ENCODE results near the gene ACOT12. TPM values are rescaled to one million over a fixed set of nuclear protein-coding genes. Genes with fewer than 3 reads are reported as not detected.

The ACOT12 gene
- 0.72 TPM for polyA plus RNA-seq
- long read RNA-seq, donor 1, result 0 reads
- long read RNA-seq, donor 2, result 0 reads
- long read RNA-seq, donor 3, result 0 reads
- long read RNA-seq, donor 4, result 0 reads
- long read RNA-seq, donor 5, result 0 reads
- long read RNA-seq, donor 6, result 0 reads
- long read RNA-seq, donor 7, result 0 reads
- long read RNA-seq, donor 8, result 0 reads
- long read RNA-seq, donor 9, result 0 reads
- long read RNA-seq, donor 10, result 0 reads
- long read RNA-seq, donor 11, result 0 reads

DNA sequence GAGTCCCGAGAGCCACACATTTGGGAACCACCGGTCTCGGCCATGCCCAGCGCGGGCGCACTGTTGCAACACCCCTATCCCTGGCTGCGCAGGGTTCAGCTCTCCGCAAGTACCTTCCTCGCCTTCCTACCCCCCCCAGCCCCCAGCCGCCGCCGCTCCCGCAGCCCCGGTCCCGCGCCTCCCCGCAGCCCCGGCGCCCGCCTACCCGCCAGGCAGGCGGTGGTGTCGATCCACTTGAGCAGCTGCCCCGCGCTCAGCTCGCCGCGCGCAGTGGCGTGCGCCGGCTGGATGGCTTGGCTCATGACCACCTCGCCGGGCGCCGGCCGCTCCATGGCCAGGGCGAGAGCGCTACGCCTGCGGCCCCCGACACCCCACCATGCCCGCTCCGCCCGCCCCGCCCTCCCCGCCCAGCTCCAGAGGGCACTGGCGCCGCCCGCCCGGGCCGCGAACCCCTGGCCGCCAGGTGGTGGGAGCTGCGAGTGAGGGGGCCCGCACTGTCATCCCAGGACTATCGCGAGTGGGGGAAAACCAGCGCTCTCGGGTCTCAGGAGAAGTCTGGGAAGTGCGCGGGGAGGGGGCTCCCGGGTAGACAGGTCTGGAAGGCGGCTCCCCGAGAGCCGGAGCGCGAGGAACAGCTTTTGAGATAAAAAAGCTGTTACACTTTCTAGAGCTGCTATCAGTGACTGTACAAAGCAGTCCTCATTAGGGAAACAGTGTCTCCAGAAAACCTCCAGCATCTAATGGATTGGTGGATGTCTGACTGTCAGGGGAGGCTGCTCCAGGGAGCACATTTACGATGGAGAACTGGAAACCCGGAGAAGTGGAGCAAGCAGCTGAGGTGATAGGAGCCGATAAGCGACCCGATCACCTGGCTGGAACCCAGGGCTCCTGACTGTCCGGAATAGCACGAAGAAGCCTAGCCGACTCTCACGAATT is at the start of gene ACOT12:
TSS of gene ACOT12 (minus strand) at position 352 of the 936 bp plus-strand sequence. CDS start at position 332, 20 bp downstream.
- peak within 1 kb of the TSS; percentile 27 for H3K4me3 ChIP-seq (ENCODE audit: low read length)
- H3K36me3 ChIP-seq (ENCODE audit: control insufficient read depth, insufficient read depth, low read length), result no peaks in the 10 kb centered on the region
- no peaks in the 10 kb centered on the region for H3K4me1 ChIP-seq (ENCODE audit: control insufficient read depth, insufficient read depth, low read length)
- H3K27me3 ChIP-seq (ENCODE audit: control insufficient read depth, insufficient read depth, low read length), result peaks cover 23% of the 10 kb centered on the region
- 10% methylated on average over 4 of the region's 77 CpGs for WGBS (ENCODE audit: insufficient coverage, low lambda C conversion rate)
- no peaks in the 10 kb centered on the region for H3K9me3 ChIP-seq (ENCODE audit: control insufficient read depth, low read depth, low read length)
- no peak within 1 kb of the TSS for H3K27ac ChIP-seq (ENCODE audit: low read length)
- peak; percentile 11 to 50 for DNase-seq

DNA sequence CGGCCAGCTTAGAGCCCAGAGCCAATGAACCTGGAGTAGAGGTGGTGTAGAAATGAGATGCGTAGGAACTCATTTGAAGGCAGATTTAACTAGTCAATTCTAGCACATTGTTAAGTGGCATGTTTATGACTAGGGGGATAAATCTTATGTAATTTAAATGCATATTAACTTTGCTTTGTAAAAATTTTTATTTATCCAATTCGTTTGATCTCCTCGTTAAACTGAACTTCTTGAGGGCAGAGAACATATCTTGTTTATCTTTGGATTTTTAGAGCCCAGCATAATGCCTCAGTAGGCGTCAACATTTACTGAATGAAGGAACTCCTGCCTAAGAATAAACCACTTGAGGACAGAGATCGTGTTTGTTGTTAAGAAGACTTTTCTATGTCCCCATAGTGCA is 41.1 kb upstream of the ACOT12 start:
- WGBS (ENCODE audit: insufficient coverage, low lambda C conversion rate), result 43% methylated on average over 3 of the region's 6 CpGs
- DNase-seq, result no peak
- H3K9me3 ChIP-seq (ENCODE audit: control insufficient read depth, low read depth, low read length), result no peaks in the 10 kb centered on the region
- H3K27ac ChIP-seq (ENCODE audit: low read length), result no peak overlapping the region
- H3K27me3 ChIP-seq (ENCODE audit: control insufficient read depth, insufficient read depth, low read length), result no peaks in the 10 kb centered on the region
- H3K36me3 ChIP-seq (ENCODE audit: control insufficient read depth, insufficient read depth, low read length), result no peaks in the 10 kb centered on the region
- H3K4me1 ChIP-seq (ENCODE audit: control insufficient read depth, insufficient read depth, low read length), result no peaks in the 10 kb centered on the region
- no peak overlapping the region for H3K4me3 ChIP-seq (ENCODE audit: low read length)

DNA sequence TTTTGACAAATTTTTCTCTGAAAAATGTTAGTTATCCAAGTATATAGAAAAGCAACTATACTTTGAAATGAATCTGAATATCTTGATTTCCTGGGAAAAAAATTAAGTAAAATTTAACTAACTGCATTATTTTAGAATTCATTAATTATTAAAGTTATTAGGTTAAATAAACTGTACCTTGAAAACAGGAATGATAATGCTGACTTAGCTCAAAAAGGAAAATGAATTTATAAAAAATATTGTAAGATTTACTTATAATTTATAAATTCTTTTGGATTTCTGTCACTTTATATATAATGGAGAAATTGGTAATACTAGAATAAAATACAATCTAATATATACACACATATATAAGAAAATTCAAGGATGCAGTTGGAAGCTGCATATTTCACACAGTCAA is 36.1 kb upstream of the ACOT12 start:
- Histone ChIP-seq H3K4me1 (ENCODE audit: control insufficient read depth, insufficient read depth, low read length) (no peaks in the 10 kb centered on the region), H3K27me3 (ENCODE audit: control insufficient read depth, insufficient read depth, low read length) (no peaks in the 10 kb centered on the region), H3K9me3 (ENCODE audit: control insufficient read depth, low read depth, low read length) (no peaks in the 10 kb centered on the region), H3K27ac (ENCODE audit: low read length) (no peak overlapping the region), H3K36me3 (ENCODE audit: control insufficient read depth, insufficient read depth, low read length) (no peaks in the 10 kb centered on the region), H3K4me3 (ENCODE audit: low read length) (no peak overlapping the region)
- DNase-seq, result no peak

DNA sequence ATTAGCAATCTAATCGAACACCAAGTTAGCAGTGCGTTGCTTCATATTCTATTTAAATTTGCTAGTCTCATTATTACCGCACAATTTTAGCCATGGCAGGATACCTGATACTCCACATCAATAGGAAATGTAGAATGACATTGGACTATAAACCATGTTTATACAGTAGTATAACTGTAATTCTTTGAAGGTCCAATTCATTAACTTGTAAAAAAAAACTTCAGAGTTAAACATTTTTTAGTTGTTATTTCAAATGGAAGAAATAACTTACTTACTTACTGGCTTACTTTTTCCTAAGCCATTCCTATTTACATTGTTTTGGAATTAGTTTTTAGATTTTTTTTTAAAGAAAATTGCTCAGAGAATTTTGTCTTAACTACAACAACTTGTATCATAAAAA is 35.4 kb upstream of the ACOT12 start:
- Histone ChIP-seq H3K36me3 (ENCODE audit: control insufficient read depth, insufficient read depth, low read length) (no peaks in the 10 kb centered on the region), H3K27me3 (ENCODE audit: control insufficient read depth, insufficient read depth, low read length) (no peaks in the 10 kb centered on the region), H3K4me1 (ENCODE audit: control insufficient read depth, insufficient read depth, low read length) (no peaks in the 10 kb centered on the region), H3K27ac (ENCODE audit: low read length) (no peak overlapping the region), H3K4me3 (ENCODE audit: low read length) (no peak overlapping the region), H3K9me3 (ENCODE audit: control insufficient read depth, low read depth, low read length) (no peaks in the 10 kb centered on the region)
- DNase-seq, result no peak
- 60% methylated on average over 1 of the region's 3 CpGs for WGBS (ENCODE audit: insufficient coverage, low lambda C conversion rate)

DNA sequence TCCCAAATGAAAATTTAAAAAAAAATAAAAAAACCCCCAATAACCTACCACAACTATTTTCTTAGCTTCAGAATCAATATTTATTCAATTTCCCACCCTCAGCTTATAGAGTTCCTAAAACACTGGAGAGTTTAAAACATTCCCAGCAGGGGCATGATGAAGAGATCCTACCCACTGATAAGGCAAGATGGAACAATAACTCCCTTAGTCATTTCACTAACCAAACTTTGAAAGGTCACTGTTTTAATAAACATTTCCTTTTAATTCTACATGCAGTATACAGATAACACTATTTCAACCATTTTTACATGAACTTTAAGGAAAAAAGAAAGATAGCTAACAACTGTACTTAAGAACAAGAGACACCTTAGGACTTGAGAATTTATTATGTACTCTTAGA is 34.9 kb upstream of the ACOT12 start:
- Histone ChIP-seq H3K27me3 (ENCODE audit: control insufficient read depth, insufficient read depth, low read length) (no peaks in the 10 kb centered on the region), H3K9me3 (ENCODE audit: control insufficient read depth, low read depth, low read length) (no peaks in the 10 kb centered on the region), H3K4me1 (ENCODE audit: control insufficient read depth, insufficient read depth, low read length) (no peaks in the 10 kb centered on the region), H3K4me3 (ENCODE audit: low read length) (no peak overlapping the region), H3K36me3 (ENCODE audit: control insufficient read depth, insufficient read depth, low read length) (no peaks in the 10 kb centered on the region), H3K27ac (ENCODE audit: low read length) (no peak overlapping the region)
- no peak for DNase-seq

DNA sequence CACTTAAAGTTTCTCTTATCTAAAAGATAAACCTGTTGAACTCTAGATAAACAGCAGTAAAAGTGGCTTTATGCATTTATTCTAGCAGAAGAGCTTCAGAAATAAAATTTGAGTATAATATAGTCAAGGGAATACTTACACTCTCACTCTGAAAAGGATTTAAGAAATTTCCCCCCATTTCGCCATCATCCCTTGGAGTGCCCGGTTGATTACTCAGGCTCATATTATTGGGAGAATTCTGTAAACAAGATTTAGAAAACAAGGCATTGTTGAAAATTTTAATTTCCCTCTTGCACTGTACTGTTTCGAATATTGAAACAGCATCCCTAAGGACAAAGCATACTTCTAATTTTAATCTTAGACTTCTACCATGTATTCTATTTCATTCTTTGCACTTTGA is 34.5 kb upstream of the ACOT12 start:
- Histone ChIP-seq H3K27ac (ENCODE audit: low read length) (no peak overlapping the region), H3K4me3 (ENCODE audit: low read length) (no peak overlapping the region), H3K4me1 (ENCODE audit: control insufficient read depth, insufficient read depth, low read length) (no peaks in the 10 kb centered on the region), H3K9me3 (ENCODE audit: control insufficient read depth, low read depth, low read length) (no peaks in the 10 kb centered on the region), H3K36me3 (ENCODE audit: control insufficient read depth, insufficient read depth, low read length) (no peaks in the 10 kb centered on the region), H3K27me3 (ENCODE audit: control insufficient read depth, insufficient read depth, low read length) (no peaks in the 10 kb centered on the region)
- 78% methylated on average over 3 of the region's 3 CpGs for WGBS (ENCODE audit: insufficient coverage, low lambda C conversion rate)
- DNase-seq, result no peak

DNA sequence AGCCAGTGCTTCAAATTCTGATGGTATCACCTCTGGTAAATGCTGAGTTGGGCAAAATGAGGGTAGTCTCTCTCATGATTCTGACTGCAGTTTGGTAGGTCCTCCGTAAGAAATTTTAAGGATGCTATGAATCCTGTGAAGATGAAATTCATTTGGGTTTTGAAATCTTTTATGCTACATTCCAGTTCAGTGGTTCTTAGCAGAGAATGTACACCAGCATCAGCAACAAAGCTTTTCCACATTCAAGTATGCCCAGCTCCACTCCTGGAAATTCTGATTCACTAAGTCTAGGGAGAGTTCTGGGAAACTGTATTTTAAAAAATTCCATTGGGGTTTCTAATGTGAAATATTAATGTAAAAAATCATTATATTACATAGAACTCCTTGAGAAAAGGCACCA is 33.6 kb upstream of the ACOT12 start:
- no peaks in the 10 kb centered on the region for H3K4me1 ChIP-seq (ENCODE audit: control insufficient read depth, insufficient read depth, low read length)
- no peaks in the 10 kb centered on the region for H3K36me3 ChIP-seq (ENCODE audit: control insufficient read depth, insufficient read depth, low read length)
- H3K9me3 ChIP-seq (ENCODE audit: control insufficient read depth, low read depth, low read length), result no peaks in the 10 kb centered on the region
- H3K4me3 ChIP-seq (ENCODE audit: low read length), result no peak overlapping the region
- no peak overlapping the region for H3K27ac ChIP-seq (ENCODE audit: low read length)
- H3K27me3 ChIP-seq (ENCODE audit: control insufficient read depth, insufficient read depth, low read length), result no peaks in the 10 kb centered on the region
- WGBS (ENCODE audit: insufficient coverage, low lambda C conversion rate), result no CpG with 5 or more reads among the region's 1 CpG
- no peak for DNase-seq

DNA sequence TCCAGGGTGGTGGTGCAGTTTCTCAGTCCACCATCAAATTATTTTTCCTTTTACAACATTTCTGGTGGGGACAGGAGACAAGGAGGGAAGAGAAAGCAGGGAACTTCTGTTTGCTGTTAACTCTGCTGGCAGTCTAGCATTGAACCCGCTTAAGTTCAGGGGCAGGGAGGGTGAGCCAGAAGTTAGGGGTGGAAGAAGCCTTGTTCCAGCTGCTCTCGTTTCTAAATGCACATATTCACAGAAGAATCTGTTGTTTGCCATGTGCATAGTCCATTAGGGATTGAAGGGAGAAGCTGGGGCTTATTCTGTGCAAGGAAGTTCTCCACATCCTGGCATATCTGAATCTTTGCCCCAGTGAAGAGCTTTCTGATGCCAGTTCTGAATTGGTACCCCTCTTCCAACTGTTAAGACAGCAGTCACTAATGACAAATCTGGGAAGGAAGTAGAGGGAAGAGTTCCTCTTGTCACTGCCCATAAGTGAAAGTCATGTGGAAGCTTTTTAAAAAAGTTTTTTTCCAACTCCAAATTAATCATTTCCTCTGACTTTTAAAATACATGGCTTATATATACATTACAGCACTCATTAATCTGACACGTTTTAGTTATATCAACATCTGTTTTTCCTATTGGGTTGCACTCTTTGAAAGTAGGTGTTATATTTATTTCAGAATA is 32.6 kb upstream of the ACOT12 start:
- H3K9me3 ChIP-seq (ENCODE audit: control insufficient read depth, low read depth, low read length), result no peaks in the 10 kb centered on the region
- no peak for DNase-seq
- H3K4me1 ChIP-seq (ENCODE audit: control insufficient read depth, insufficient read depth, low read length), result no peaks in the 10 kb centered on the region
- no CpG with 5 or more reads among the region's 3 CpGs for whole genome bisulfite sequencing (ENCODE audit: insufficient coverage, low lambda C conversion rate)
- no peaks in the 10 kb centered on the region for H3K27me3 ChIP-seq (ENCODE audit: control insufficient read depth, insufficient read depth, low read length)
- no peak overlapping the region for H3K27ac ChIP-seq (ENCODE audit: low read length)
- H3K36me3 ChIP-seq (ENCODE audit: control insufficient read depth, insufficient read depth, low read length), result no peaks in the 10 kb centered on the region
- H3K4me3 ChIP-seq (ENCODE audit: low read length), result no peak overlapping the region

DNA sequence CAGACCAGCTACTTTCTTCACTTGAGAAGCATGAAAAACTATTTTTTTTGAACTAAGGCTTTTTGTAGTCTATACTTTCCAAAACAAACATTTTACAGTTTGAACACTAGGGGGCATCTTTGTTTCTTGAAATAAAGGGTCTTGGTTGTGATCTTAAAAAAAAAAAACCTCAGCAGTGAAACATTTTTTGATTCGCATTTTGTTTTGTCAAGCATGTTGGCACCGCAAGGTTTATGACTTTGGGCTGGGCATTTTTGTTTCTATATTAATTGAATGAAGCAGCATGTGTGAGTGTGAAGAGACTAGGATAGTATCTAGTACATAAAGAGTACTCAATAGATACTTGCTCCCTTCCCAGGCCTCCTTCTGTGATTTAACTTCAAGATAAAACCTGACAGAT is 31.6 kb upstream of the ACOT12 start:
- DNase-seq, result peak in 1 of 2 donors; percentile 8
- no peak overlapping the region for H3K27ac ChIP-seq (ENCODE audit: low read length)

DNA sequence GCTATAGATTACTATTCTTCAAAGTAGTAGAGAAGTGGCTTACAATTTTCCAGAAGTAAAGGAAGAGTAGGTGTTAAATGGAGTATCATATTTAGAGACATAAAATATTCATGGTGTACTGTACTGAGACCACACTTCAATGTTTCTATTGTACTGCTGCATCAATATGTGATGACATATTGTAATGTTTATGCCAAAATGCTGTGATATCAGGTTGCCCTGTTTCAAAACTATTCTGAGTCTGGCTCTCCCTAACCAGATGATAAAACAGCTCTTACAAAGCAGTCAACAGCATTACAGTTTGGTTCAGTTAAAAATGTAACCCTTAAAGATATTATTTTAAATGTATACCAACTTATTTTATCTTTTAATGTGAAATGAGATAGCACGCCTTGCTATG is 30.8 kb upstream of the ACOT12 start:
- DNase-seq, result no peak
- Histone ChIP-seq H3K4me3 (ENCODE audit: low read length) (no peak overlapping the region), H3K36me3 (ENCODE audit: control insufficient read depth, insufficient read depth, low read length) (no peaks in the 10 kb centered on the region), H3K9me3 (ENCODE audit: control insufficient read depth, low read depth, low read length) (no peaks in the 10 kb centered on the region), H3K27me3 (ENCODE audit: control insufficient read depth, insufficient read depth, low read length) (no peaks in the 10 kb centered on the region), H3K27ac (ENCODE audit: low read length) (no peak overlapping the region), H3K4me1 (ENCODE audit: control insufficient read depth, insufficient read depth, low read length) (no peaks in the 10 kb centered on the region)
- 100% methylated on average over 1 of the region's 1 CpG for WGBS (ENCODE audit: insufficient coverage, low lambda C conversion rate)

More for the DNA sequence above, 31.6 kb upstream of the ACOT12 start:
- Histone ChIP-seq H3K36me3 (ENCODE audit: control insufficient read depth, insufficient read depth, low read length) (no peaks in the 10 kb centered on the region), H3K4me1 (ENCODE audit: control insufficient read depth, insufficient read depth, low read length) (no peaks in the 10 kb centered on the region), H3K27me3 (ENCODE audit: control insufficient read depth, insufficient read depth, low read length) (no peaks in the 10 kb centered on the region), H3K9me3 (ENCODE audit: control insufficient read depth, low read depth, low read length) (no peaks in the 10 kb centered on the region), H3K4me3 (ENCODE audit: low read length) (no peak overlapping the region)
- no CpG with 5 or more reads among the region's 2 CpGs for WGBS (ENCODE audit: insufficient coverage, low lambda C conversion rate)

Data from large intestine (tissue), 12 donors.